Kidney (tissue), 14 donors: ENCODE results near the gene NCF2. TPM values are rescaled to one million over a fixed set of nuclear protein-coding genes. Genes with fewer than 3 reads are reported as not detected.

Experiments used
- DNase-seq, 5 donors: peaks; one replicate each; pipeline ENCODE4 v3.0.0-alpha.2; 2013 to 2020
- FAIRE-seq: peaks from 2 replicates; lab custom pipeline; 2012; peaks lifted over from hg19 to GRCh38; lab: Jason Lieb, UNC
- H3K27ac ChIP-seq, 2 donors: one replicate each; pipeline ENCODE4 v1.7.0; 2013; ENCODE audit warnings: low read depth in 2 of 2, low read length in 2 of 2, inconsistent platforms in 1 of 2
- H3K27me3 ChIP-seq: one replicate; pipeline ENCODE4 v1.7.1; 2013; ENCODE audit warnings: low read length, inconsistent platforms; ENCODE audit not compliant: control insufficient read depth, insufficient read depth
- H3K36me3 ChIP-seq, 3 donors: one replicate each; pipeline versions ENCODE4 v1.7.0 to v1.7.1; 2013; ENCODE audit warnings: low read length in 3 of 3, control low read depth in 1 of 3, inconsistent platforms in 1 of 3; ENCODE audit not compliant: insufficient read depth in 3 of 3, control insufficient read depth in 2 of 3
- H3K4me1 ChIP-seq, 3 donors: one replicate each; pipeline versions ENCODE4 v1.7.0 to v1.7.1; 2013; ENCODE audit warnings: low read length in 3 of 3, inconsistent platforms in 1 of 3, low read depth in 1 of 3; ENCODE audit not compliant: control insufficient read depth in 2 of 3, insufficient read depth in 2 of 3
- H3K4me3 ChIP-seq, 3 donors: one replicate each; pipeline versions ENCODE4 v1.7.0 to v1.8.1; 2013; ENCODE audit warnings: low read length in 3 of 3, control low read depth in 1 of 3, inconsistent platforms in 1 of 3
- H3K9ac ChIP-seq, 3 donors: one replicate each; pipeline versions ENCODE4 v1.7.0 to v1.7.1; 2013; ENCODE audit warnings: low read length in 3 of 3, control low read depth in 1 of 3, inconsistent platforms in 1 of 3
- H3K9me3 ChIP-seq, 3 donors: one replicate each; pipeline versions ENCODE4 v1.7.0 to v1.7.1; 2013; ENCODE audit warnings: low read length in 3 of 3, control low read depth in 1 of 3, inconsistent platforms in 1 of 3; ENCODE audit not compliant: control insufficient read depth in 2 of 3, insufficient read depth in 1 of 3
- CTCF ChIP-seq: IDR thresholded peaks from 3 replicates; pipeline ENCODE4 v1.5.1; 2012; ENCODE audit warnings: mild to moderate bottlenecking, moderate library complexity, borderline replicate concordance; ENCODE audit not compliant: insufficient read depth; ENCODE audit errors: extremely low read depth
- intact Hi-C: fragments of 100-400 bp; cut with DNase I; formaldehyde crosslinking; loops from one replicate; pipeline ENCODE4 v1.11.1; 2022
- polyA plus RNA-seq: library from polyadenylated mRNA; stranded (reverse); fragments of 350-450 nt; fragmentation: Illumina TruSeq; extraction: RNeasy Lipid Tissue Mini Kit (QIAGEN cat#74804); gene quantifications from one replicate; pipeline ENCODE4 v1.2.3, GENCODE V29; 2014; ENCODE audit warnings: low read depth, low replicate concordance; ENCODE audit not compliant: insufficient read depth
- total RNA-seq: library from RNA; stranded (reverse); fragmentation: NEBNext Ultra II Directional; extraction: Animal tissue kit (Norgen Biotek cat#: 25700); gene quantifications from one replicate; pipeline ENCODE4 v1.2.1, GENCODE V29; 2021
- donor health status: control.
- donor health status: control.
- donor health status: control.
- donor health status: control.
- donor health status: control.
- donor health status: DM: yes; HTN: yes; CAD: no.
- donor health status: Normal renal cell carcinoma (clear cell type).

NCF2 gene
- total and polyA plus RNA-seq, 2 donors from 2014 or later = 2.5 to 16.7 TPM

DNA sequence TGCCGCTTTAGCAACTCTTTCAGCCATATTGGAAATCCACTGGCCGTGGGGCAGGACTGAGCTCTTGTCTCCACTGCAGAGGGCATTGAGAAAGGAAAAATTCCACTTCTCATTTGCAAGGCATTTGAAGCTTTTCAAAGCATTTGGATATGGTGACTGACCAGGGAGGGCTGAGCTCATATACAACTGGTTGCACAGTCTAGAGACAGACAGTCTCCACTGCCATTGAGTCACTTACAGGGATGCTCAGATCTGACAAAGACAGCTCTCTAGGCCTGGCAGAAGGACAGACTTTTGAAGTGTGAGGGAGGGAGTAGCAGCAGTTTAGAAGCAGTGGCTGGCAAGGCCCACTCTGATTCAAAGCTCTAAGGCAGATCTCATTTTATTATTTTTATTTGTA lies 24.2 kb downstream of the NCF2 start:
- no peak for TF ChIP-seq CTCF
- Histone ChIP-seq H3K9me3 (no peaks in the 10 kb centered on the region), H3K27ac (no peak overlapping the region), H3K4me1 (peaks cover 0 to 5% (median 0%) of the 10 kb centered on the region in 3 donors), H3K27me3 (no peaks in the 10 kb centered on the region), H3K9ac (no peak overlapping the region), H3K36me3 (no peaks in the 10 kb centered on the region), H3K4me3 (no peak overlapping the region)
- intact Hi-C loops = no loop called here
- DNase-seq (no peak), FAIRE-seq (no peak)

- intact Hi-C loops = no loop called here
- FAIRE-seq = no peak
These were observed 25.0 kb downstream of the NCF2 start for GRCh38 chr1:183565261-183565660.

GRCh38 chr1:183562701-183563100 lies 27.6 kb downstream of the NCF2 start:
- no peak for TF ChIP-seq CTCF
- H3K4me1 ChIP-seq = peaks cover 0 to 4% (median 0%) of the 10 kb centered on the region in 3 donors
- H3K4me3 ChIP-seq = no peak overlapping the region
- no peaks in the 10 kb centered on the region for H3K9me3 ChIP-seq
- FAIRE-seq (no peak), DNase-seq (no peak)
- no peak overlapping the region for H3K27ac ChIP-seq
- intact Hi-C loops = no loop called here
- no peaks in the 10 kb centered on the region for H3K36me3 ChIP-seq
- no peak overlapping the region for H3K9ac ChIP-seq
- no peaks in the 10 kb centered on the region for H3K27me3 ChIP-seq

More at GRCh38 chr1:183565261-183565660, 25.0 kb downstream of the NCF2 start:
- Histone ChIP-seq H3K27me3 (no peaks in the 10 kb centered on the region), H3K4me1 (peaks cover 0 to 5% (median 0%) of the 10 kb centered on the region in 3 donors), H3K9ac (no peak overlapping the region), H3K27ac (no peak overlapping the region), H3K36me3 (no peaks in the 10 kb centered on the region), H3K9me3 (no peaks in the 10 kb centered on the region), H3K4me3 (no peak overlapping the region)
- no peak for DNase-seq
- TF ChIP-seq CTCF = no peak

GRCh38 chr1:183559061-183559460 lies 31.2 kb downstream of the NCF2 start:
- Histone ChIP-seq H3K27me3 (no peaks in the 10 kb centered on the region), H3K4me1 (no peaks in the 10 kb centered on the region), H3K9me3 (no peaks in the 10 kb centered on the region), H3K36me3 (peaks cover 0 to 3% (median 0%) of the 10 kb centered on the region in 3 donors), H3K27ac (no peak overlapping the region), H3K4me3 (no peak overlapping the region), H3K9ac (no peak overlapping the region)
- intact Hi-C loops = no loop called here
- TF ChIP-seq CTCF = no peak
- FAIRE-seq (no peak), DNase-seq (no peak)
